Measurements from ENCODE around the gene RBL1.
"Not testable (repeated sequence)": the region's sequence is repeated elsewhere in the genome, so short reads cannot be mapped to it uniquely, and the experiment has no call there.

The RBL1 gene

DNA sequence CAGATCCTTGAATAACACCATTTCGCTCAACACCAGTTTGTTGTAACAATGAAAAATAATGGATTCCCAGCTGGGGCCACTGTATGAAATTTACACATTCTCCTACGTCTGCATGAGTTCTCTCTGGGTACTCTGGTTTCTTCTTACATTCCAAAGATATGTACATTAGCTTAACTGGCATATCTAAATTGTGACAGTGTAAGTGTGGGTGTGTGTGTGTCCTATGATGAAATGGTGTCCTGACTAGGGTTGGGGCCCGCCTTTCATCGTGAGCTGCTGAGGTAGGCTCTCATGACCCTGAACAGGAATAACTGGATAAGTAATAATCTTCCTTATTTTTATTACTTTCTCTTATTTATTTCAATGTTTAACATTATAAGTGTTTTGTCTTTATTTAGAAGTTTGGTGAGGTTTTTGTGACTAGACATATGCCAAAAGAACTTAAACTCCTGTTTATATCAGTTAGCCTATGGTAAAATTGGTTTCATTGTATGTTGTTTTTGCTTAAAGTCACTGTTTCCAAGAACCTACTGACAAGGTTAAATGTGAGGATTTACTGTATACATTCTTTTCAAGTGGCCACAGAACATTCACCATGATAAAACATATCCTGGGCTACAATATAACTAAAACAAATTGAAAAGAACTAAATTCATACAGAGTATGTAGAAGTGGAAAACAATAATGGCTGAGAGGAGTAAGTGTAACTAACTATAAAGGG is 42.4 kb downstream of the RBL1 start:
- no peak overlapping the region for H3K4me3 ChIP-seq (replicated peaks; ENCODE audit: low read depth, low read length)
- DNase-seq (ENCODE audit: low read depth) = no peak
- TF ChIP-seq, protein P1, sequence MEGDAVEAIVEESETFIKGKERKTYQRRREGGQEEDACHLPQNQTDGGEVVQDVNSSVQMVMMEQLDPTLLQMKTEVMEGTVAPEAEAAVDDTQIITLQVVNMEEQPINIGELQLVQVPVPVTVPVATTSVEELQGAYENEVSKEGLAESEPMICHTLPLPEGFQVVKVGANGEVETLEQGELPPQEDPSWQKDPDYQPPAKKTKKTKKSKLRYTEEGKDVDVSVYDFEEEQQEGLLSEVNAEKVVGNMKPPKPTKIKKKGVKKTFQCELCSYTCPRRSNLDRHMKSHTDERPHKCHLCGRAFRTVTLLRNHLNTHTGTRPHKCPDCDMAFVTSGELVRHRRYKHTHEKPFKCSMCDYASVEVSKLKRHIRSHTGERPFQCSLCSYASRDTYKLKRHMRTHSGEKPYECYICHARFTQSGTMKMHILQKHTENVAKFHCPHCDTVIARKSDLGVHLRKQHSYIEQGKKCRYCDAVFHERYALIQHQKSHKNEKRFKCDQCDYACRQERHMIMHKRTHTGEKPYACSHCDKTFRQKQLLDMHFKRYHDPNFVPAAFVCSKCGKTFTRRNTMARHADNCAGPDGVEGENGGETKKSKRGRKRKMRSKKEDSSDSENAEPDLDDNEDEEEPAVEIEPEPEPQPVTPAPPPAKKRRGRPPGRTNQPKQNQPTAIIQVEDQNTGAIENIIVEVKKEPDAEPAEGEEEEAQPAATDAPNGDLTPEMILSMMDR (IDR thresholded peaks at IDR 0.05; ENCODE audit: low read length, missing control alignments) = no peak

DNA sequence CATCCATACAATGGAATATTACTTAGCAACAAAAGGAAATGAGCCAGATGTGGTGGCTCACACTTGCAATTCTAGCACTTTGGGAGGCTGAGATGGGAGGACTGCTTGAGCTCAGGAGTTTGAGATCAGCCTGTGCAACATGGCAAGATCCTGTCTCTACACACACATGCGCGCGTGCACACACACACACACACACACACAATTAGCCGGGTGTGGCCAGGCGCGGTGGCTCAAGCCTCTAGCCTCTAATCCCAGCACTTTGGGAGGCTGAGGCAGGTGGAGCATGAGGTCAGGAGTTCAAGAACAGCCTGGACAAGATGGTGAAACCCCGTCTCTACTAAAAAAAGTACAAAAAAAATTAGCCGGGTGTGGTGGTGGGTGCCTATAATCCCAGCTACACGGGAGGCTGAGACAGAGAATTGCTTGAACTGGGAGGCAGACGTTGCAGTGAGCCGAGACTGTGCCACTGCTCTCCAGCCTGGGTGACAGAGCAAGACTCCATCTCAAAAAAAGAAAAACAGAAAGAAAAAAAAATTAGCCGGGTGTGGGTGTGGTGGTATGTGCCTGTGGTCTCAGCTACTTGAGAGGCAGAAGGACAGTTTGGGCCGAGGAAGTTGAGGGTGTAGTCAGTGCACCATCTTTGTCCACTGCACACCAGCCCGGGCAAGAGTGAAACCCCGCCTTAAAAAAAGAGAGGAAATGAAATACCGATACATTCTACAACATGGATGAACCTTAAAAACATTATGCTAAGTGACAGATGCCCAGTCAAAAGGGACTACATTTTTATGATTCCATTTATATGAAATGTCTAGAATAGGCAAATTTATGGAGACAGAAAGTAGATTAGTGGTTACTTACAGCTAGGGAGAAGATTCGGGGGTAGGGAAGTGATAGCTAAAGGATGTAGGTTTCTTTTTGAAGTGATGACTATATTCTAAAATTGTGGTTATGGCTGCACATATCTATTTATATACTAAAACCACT is 52.5 kb downstream of the RBL1 start:
- no peak overlapping the region for H3K4me3 ChIP-seq (replicated peaks; ENCODE audit: low read depth, low read length)
- no peak for DNase-seq (ENCODE audit: low read depth)
- TF ChIP-seq, protein P1 (IDR thresholded peaks at IDR 0.05; ENCODE audit: low read length, missing control alignments) = no peak

DNA sequence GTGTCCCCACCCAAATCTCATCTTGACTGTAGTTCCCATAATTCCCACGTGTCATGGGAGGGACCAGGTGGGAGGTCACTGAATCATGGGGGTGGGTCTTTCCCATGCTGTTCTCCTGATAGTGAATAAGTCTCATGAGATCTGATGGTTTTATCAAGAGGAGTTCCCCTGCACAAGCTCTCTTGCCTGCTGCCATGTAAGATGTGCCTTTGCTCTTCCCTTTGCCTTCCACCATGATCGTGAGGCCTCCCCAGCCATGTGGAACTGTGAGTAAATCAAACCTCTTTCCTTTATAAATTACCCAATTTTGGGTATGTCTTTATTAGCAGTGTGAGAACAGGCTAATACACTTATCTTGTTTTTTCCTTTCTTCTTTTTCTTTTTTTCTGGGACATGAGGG is 56.4 kb downstream of the RBL1 start:
- not testable (repeated sequence) for DNase-seq (ENCODE audit: low read depth); H3K4me3 ChIP-seq (replicated peaks; ENCODE audit: low read depth, low read length)

DNA sequence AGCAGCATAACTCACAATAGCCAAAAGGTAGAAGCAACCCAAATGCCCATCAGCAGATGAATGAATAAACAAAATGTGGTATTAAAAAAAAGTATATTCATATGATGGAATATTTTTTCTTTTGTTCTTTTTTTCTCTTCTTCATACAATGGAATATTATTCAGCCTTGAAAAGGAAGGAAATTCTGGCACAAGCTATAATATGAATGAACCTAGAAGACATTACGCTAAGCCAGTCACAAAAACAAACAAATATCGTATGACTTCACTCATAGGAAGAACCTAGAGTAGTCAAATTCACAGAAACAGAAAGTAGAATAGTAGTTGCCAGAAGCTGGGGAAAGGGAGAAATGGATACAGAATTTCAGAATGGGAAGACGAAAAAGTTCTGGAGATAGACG is 63.7 kb downstream of the RBL1 start:
- DNase-seq (ENCODE audit: low read depth) = no peak
- TF ChIP-seq, protein P1 (IDR thresholded peaks at IDR 0.05; ENCODE audit: low read length, missing control alignments) = no peak
- no peak overlapping the region for H3K4me3 ChIP-seq (replicated peaks; ENCODE audit: low read depth, low read length)

DNA sequence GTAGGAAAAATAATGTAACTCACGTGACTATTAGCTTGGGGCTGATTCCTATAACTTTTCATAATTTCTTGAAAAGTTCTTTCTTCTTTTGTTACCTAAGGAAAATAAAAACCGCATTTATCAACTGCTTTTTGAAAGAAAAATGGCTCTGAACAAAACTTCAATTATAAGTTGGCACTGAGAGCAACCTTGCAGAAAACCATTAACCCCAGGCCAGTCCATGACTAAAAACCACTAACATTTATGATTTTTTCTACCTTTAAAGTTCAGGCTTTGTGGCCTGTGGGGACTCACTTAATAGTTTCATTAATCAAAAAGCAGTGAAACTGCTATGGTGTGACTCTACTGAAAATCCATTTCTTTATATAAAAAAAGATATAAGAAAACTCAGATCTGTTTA is 75.2 kb downstream of the RBL1 start:
- TF ChIP-seq, protein P1 (IDR thresholded peaks at IDR 0.05; ENCODE audit: low read length, missing control alignments) = no peak
- DNase-seq (ENCODE audit: low read depth) = no peak
- no peak overlapping the region for H3K4me3 ChIP-seq (replicated peaks; ENCODE audit: low read depth, low read length)

DNA sequence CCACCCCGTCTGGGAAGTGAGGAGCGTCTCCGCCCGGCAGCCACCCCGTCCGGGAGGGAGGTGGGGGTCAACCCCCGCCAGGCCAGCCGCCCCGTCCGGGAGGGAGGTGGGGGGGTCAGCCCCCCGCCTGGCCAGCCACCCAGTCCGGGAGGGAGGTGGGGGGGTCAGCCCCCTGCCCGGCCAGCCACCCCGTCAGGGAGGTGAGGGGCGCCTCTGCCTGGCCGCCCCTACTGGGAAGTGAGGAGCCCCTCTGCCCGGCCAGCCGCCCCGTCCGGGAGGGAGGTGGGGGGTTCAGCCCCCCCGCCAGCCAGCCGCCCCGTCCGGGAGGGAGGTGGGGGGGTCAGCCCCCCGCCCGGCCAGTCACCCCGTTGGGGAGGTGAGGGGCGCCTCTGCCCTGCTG is 83.2 kb downstream of the RBL1 start:
- DNase-seq (ENCODE audit: low read depth); H3K4me3 ChIP-seq (replicated peaks; ENCODE audit: low read depth, low read length): not testable (repeated sequence)

DNA sequence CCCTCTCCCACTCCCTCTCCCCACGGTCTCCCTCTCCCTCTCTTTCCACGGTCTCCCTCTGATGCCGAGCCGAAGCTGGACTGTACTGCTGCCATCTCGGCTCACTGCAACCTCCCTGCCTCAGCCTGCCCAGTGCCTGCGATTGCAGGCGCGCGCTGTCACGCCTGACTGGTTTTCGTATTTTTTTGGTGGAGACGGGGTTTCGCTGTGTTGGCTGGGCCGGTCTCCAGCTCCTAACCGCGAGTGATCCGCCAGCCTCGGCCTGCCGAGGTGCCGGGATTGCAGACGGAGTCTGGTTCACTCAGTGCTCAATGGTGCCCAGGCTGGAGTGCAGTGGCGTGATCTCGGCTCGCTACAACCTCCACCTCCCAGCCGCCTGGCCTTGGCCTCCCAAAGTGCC is 83.9 kb downstream of the RBL1 start:
- not testable (repeated sequence) for H3K4me3 ChIP-seq (replicated peaks; ENCODE audit: low read depth, low read length); DNase-seq (ENCODE audit: low read depth)

DNA sequence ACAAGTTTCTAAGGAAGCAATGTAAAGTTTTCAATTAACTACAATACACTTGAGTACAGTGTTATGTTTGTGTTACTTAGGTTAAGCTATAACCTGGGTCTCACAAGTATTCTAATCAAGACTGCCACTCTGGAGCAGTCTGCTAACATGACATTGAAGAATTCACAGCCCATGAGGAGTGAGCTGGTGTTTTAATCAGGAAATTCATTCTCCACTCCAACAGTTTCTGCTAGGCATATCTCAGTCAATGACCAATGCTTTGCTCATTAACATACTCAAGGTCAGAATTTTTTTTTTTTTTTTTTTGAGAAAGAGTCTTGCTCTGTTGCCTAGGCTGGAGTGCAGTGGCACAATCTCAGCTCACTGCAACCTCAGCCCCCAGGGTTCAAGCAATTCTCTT is 84.7 kb downstream of the RBL1 start:
- TF ChIP-seq, protein P1 (IDR thresholded peaks at IDR 0.05; ENCODE audit: low read length, missing control alignments) = no peak
- no peak for DNase-seq (ENCODE audit: low read depth)
- H3K4me3 ChIP-seq (replicated peaks; ENCODE audit: low read depth, low read length) = no peak overlapping the region

Measured in fibroblast of pulmonary artery (primary cell).